Thymus (tissue), 11 donors: Measurements from ENCODE around the gene C10orf53. TPM values are rescaled to one million over a fixed set of nuclear protein-coding genes. Genes with fewer than 3 reads are reported as not detected.

ENCODE experiments used
- DNase-seq, 9 donors: peaks; one replicate each; pipeline ENCODE4 v3.0.0-alpha.2; 2013; ENCODE audit warnings: low spot score in 9 of 9, low read depth in 6 of 9, missing footprints in 1 of 9
- H3K27ac ChIP-seq, 2 donors: one replicate each; pipeline ENCODE4 v1.5.1; 2013; ENCODE audit warnings: control low read depth in 1 of 2, low read depth in 1 of 2, low read length in 1 of 2, mild to moderate bottlenecking in 1 of 2, moderate library complexity in 1 of 2
- H3K27me3 ChIP-seq, 2 donors: one replicate each; pipeline ENCODE4 v1.5.1; 2013; ENCODE audit warnings: low read length in 1 of 2; ENCODE audit not compliant: control insufficient read depth in 2 of 2, insufficient read depth in 1 of 2
- H3K36me3 ChIP-seq, 2 donors: one replicate each; pipeline ENCODE4 v1.5.1; 2013; ENCODE audit warnings: low read length in 1 of 2, mild to moderate bottlenecking in 1 of 2, moderate library complexity in 1 of 2; ENCODE audit not compliant: control insufficient read depth in 2 of 2, insufficient read depth in 2 of 2
- H3K4me1 ChIP-seq, 2 donors: one replicate each; pipeline ENCODE4 v1.5.1; 2013; ENCODE audit warnings: low read length in 2 of 2; ENCODE audit not compliant: control insufficient read depth in 2 of 2, insufficient read depth in 2 of 2
- H3K4me3 ChIP-seq, 2 donors: one replicate each; pipeline ENCODE4 v1.5.1; 2013; ENCODE audit warnings: low read length in 2 of 2, control low read depth in 1 of 2, mild to moderate bottlenecking in 1 of 2
- H3K9me3 ChIP-seq, 2 donors: one replicate each; pipeline ENCODE4 v1.5.1; 2013; ENCODE audit warnings: low read length in 1 of 2, mild to moderate bottlenecking in 1 of 2; ENCODE audit not compliant: control insufficient read depth in 2 of 2, insufficient read depth in 1 of 2
- WGBS: extraction: QIAGEN DNeasy Blood & Tissue Kit; methylation state at CpG from one replicate; pipeline ENCODE4 v1.1.7; 2013; 5-methylcytosine and 5-hydroxymethylcytosine counted together
- polyA plus RNA-seq: library from polyadenylated mRNA; stranded (reverse); fragments of 200-250 nt; gene quantifications from one replicate; pipeline ENCODE4 v1.2.3, GENCODE V29; 2013
- total RNA-seq: library from RNA; stranded (reverse); fragments of 120-200 nt; gene quantifications from one replicate; pipeline ENCODE4 v1.2.4, GENCODE V29; 2013
- donor health status: healthy.

The C10orf53 gene
- total and polyA plus RNA-seq, 2 donors = 0.05 TPM; not detected in 1

DNA sequence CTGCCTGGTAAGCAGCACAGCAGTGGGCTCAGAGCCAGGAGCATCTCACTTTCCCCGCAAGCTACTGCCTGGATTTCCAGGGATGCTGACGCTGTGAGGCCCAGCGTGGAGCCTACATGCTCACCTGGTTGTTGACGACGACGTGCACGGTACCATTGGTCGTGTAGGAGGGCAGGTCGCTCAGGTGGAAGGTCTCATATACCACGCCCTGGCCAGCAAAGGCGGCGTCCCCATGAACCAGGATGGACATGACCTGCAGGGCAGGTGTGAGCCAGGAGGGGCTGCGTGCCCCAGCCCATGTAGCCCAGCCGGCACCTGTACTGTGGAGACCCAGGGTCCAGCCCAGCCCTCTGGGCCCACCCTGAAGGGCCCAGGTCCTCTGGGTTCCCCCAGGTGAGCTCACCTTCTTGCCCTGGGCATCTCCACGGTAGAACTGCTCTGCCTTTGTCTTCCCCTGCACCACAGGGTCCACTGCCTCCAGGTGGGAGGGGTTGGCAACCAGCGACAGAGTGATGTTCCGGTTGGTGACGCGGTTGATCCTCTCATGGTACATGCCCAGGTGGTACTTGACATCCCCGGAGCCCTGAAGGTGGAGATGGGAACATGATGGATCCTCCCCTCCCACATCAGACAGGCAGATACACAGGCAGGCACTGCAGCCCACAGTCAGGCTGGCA is 67.3 kb downstream of the C10orf53 start:
- Histone ChIP-seq H3K9me3 (peaks cover 0 to 1% of the 10 kb centered on the region in 2 donors), H3K36me3 (no peaks in the 10 kb centered on the region), H3K4me3 (no peak overlapping the region), H3K27ac (no peak overlapping the region), H3K27me3 (no peaks in the 10 kb centered on the region), H3K4me1 (no peaks in the 10 kb centered on the region)
- DNase-seq = no peak
- WGBS = 95% methylated on average over 20 of the region's 20 CpGs

Other genes starting within 250 kb of the C10orf53 start
- 8.4 TPM for gene ERCC6, start 140.5 kb upstream of the C10orf53 start, total RNA-seq
- gene ERCC6, start 140.5 kb upstream of the C10orf53 start, polyA plus RNA-seq = 6.1 TPM
- not detected for gene SLC18A3, start 69.3 kb upstream of the C10orf53 start, total RNA-seq
- gene SLC18A3, start 69.3 kb upstream of the C10orf53 start, polyA plus RNA-seq = 0.07 TPM
- 0.09 TPM for gene CHAT, start 65.6 kb upstream of the C10orf53 start, total RNA-seq
- gene CHAT, start 65.6 kb upstream of the C10orf53 start, polyA plus RNA-seq = not detected
- gene OGDHL, start 82.7 kb downstream of the C10orf53 start, total RNA-seq = 0.61 TPM
- gene OGDHL, start 82.7 kb downstream of the C10orf53 start, polyA plus RNA-seq = 1.9 TPM